ENCODE measurements around the gene BRIP1.

BRIP1 gene

DNA sequence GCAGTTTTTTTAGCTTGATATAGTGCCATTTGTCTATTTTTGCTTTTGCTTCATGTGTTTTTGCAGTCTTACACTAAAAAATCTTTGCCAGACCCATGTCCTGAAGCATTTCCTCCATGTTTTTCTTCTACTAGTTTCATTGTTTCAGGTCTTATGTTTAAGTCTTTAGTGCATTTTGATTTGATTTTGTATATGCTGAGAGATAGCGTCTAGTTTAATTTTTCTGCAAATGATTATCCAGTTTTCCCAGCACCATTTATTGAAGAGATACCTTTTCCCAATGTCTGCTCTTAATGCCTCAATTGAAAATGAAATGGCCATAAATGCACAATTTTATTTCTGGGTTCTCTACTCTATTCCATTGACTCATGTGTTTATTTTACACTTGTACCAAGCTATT is 231.5 kb downstream of the BRIP1 start:
- no peak for DNase-seq (ENCODE audit: low read depth in 2 of 2)
